ENCODE data around the gene CAMSAP2.
"Not testable (repeated sequence)": the region's sequence is repeated elsewhere in the genome, so short reads cannot be mapped to it uniquely, and the experiment has no call there.

Gene CAMSAP2

DNA sequence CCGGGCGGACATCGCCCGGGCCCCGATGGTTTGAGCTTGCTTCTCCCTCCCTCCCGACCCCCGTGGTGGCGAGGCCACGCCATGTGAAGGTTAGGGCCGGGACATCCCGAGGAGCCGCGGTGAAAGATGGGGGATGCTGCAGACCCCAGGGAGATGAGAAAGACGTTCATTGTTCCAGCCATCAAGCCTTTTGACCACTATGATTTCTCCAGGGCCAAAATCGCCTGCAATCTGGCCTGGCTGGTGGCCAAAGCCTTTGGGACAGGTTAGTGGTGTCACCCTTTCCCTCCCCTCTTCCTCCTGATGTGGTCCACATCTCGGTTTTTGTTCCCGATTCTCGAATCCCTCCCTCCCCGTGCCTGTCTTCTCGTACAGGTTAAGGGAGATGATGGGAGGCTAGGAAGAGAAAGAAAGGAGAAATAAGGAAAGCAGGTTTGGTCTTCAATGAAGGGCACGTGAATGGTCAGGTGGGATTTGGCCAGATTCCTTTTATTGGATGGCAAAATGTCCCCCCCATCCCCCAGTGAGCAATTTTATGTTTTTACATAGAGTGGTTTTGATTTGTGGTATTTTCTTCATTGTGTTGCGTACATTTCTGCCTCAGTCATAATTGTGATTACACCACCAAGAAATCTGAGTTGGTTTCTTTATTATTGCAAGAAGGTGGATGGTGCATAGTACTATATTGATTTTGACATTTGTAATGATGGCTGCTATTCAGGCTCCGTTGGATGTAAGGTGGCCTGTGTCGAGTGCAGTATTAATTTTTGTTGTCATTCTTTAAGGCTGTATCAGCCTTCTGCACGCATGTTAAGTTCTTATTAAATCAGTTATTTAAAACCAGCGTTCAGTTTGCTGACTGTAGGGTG lies 1.2 kb downstream of the CAMSAP2 start:
- no peak for DNase-seq (ENCODE audit: low read depth in 2 of 2)

DNA sequence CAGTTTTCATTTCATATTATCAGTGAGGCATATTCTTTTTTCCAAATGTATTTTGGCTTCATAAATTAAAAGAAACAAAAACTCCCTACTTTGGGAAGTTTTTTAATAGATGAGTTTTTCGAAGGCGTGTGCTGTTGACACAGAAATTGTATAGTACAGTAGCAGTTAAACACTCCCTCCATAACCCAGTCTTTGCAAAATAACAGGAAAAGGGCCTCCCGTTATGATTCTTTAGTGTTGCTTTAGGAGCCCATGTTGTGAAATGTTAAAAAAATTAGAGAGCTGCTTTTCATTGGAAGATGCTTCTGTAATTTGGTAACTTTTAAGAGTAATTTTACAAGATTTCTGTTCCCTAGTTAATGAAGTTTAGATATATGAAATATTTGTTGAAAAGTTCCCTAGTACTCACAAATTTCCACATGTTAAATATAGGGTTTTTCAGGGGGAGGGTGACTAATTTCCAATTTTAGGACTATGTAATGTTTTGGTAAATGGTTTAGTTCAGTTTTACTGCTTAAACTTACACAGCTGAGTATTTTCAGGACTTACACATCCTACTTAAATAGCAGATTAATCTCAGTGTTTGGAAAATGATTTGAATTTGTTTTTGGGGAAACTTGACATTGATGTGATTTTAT lies 2.0 kb downstream of the CAMSAP2 start:
- DNase-seq (ENCODE audit: low read depth in 2 of 2): no peak

DNA sequence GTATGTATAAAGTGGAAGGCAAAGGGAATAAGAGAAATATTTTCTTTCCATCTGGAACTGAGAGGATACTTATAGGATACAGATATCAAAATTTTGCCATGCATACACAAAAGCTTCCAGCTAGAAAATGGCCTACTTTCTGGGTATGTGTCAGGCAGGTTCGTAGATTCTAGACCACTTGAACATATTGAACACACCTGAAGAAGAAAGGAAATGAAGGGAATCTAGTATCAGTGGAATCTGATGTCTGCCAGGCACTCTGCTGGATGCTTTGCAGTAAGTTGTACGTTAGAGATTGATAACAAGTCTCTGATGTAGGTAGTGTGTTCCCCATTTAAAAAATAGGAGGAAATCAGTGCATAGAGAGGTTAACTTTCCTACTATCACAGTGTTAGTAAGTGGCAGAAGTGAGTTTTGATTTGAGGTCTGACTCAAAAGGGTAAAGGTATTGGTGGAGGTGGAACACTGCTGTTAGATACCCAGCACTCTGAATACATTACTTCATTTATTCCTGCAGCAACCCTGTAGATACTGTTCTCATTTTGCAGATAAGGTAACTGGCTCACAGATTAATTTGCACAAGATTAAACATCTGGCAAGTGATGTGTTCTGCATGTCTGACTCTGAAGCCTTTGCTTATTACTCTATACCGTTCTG lies 3.0 kb downstream of the CAMSAP2 start:
- no peak for DNase-seq (ENCODE audit: low read depth in 2 of 2)

GRCh38 chr1:200744143-200744542 lies 5.5 kb downstream of the CAMSAP2 start:
- DNase-seq (ENCODE audit: low read depth in 2 of 2): no peak

GRCh38 chr1:200749090-200749489 lies 10.4 kb downstream of the CAMSAP2 start:
- DNase-seq (ENCODE audit: low read depth in 2 of 2): no peak

DNA sequence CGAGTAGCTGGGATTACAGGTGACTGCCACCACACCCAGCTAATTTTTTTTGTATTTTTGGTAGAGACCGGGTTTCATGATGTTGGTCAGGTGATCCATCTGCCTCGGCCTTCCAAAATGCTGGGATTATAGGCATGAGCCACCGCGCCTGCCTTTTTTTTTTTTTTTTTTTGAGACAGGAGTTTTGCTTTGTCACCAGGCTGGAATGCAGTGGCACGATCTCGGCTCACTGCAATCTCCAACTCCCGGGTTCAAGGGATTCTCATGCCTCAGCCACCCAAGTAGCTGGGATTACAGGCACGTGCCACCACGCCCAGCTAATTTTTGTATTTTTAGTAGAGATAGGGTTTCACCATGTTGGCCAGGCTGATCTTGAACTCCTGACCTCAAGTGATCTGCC lies 12.1 kb downstream of the CAMSAP2 start:
- not testable (repeated sequence) for DNase-seq (ENCODE audit: low read depth in 2 of 2)

GRCh38 chr1:200751717-200752116 lies 13.0 kb downstream of the CAMSAP2 start:
- DNase-seq (ENCODE audit: low read depth in 2 of 2): peak in 1 of 2 donors; percentile 9

- no peak for DNase-seq (ENCODE audit: low read depth in 2 of 2)
Observed at GRCh38 chr1:200753650-200754198, 15.0 kb downstream of the CAMSAP2 start.

DNA sequence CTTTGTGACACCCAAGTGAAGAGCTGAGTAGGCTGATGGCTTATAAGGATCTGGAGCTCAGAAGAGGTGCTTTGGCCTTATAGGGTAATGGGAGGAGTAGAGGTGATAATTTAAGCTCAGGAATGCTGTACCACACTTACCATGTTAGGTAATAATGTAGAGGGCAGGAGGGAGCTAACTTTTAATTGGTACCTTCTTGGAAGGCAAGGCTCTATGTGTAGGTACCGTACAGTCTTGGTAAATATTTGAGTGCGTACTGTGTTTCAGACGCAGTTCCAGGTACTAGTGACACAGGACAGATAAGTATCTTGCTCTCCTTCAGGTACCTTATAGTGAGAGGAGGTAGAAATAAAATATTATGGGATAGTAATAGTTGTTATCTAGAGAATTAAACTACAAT lies 16.8 kb downstream of the CAMSAP2 start:
- no peak for DNase-seq (ENCODE audit: low read depth in 2 of 2)

- no peak for DNase-seq (ENCODE audit: low read depth in 2 of 2)
Observed at GRCh38 chr1:200762089-200762488, 23.4 kb downstream of the CAMSAP2 start.

DNA sequence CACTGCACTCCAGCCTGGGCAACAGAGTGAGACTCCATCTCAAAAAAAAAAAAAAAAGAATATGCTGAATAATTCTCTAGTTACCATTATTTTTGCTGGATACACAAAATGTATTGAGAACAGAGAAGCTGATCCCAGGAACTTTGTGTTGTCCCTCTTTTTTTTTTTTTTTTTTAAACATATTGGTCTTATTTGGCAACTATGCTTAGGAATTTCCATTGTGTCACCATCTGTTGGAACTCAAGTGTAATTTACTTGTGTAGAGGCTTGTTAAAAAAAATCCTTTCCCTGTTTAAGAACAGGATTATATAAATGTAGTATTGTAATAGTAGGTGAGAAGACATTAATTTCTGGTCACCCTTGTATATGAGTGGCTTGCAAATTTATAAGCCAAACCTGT lies 28.6 kb downstream of the CAMSAP2 start:
- DNase-seq (ENCODE audit: low read depth in 2 of 2): no peak

DNA sequence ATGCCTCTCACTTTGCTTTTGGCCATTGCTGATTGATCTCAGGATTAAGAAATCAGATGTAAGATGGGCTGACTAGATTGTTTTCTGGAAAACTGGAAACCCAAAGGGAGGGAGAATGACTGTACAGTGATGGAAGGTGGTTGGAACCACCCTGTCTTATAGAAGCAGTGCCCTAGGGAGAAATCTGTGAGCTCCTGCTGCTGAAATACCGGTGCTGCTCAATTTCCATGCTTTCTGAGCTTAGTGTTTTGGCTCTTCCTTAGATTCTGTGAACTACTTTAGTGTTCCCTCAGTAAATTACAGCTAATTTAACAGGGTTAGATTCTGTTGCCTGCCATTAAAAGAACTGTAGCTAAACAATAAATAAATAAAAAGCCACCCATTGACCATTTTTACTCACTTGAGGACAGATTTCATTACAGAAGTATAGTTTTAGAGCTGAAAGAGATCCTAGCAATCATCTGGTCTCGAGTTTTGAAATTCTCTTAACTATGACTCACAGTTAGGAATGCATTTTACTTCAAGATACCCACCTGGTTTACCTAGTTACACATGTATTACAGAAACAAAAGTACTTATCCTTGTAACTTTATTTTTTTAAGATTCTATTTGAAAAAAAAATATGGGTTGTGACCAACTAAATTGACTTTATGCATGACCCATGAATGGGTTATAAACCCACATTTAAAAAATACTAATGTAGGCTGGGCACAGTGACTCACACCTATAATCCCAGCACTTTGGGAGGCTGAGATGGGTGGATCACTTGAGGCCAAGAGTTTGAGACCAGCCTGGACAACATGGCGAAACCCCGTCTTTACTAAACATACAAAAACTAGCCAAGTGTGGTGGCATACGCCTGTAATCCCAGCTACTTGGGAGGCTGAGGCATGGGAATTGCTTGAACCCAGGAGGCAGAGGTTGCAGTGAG lies 33.2 kb downstream of the CAMSAP2 start:
- no peak for DNase-seq (ENCODE audit: low read depth in 2 of 2)

DNA sequence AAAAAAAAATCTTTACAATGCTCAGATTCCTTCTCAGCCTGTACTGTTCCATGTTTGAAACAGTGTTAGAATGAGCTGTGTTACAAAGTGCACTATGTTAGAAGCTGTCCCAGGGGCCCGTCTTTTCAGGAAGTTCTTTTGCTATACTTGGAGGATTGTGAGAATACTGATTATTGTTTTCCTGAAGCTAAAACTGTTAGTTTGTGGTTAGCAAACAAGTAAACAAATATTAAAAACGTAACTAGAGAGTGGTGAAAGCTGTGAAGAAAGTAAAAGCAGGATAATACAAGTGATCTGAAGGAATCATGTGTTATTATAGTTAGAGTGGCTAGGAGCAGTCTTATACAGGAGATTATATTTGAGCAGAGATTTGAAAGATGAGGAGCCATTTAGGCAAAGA lies 35.6 kb downstream of the CAMSAP2 start:
- no peak for DNase-seq (ENCODE audit: low read depth in 2 of 2)

GRCh38 chr1:200774735-200775444 lies 36.2 kb downstream of the CAMSAP2 start:
- no peak for DNase-seq (ENCODE audit: low read depth in 2 of 2)

DNA sequence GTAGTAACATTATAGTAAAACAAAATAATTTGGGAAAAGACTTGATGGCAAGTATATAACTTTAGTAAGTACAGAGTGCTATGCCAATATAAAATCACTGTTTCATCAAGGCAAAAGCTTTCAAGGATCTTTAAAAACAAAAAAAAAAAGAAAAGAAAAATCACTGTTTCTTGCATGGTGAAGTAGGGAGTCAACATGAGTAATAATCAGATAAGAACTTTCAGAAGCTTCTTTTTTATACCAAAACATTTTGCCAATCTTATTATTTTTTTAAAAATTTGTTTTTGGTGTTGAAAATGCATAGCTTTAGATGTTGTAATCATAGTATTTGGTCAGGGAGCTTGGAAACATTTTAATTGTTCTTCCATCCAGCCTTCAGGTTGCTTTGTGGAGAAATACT lies 37.2 kb downstream of the CAMSAP2 start:
- DNase-seq (ENCODE audit: low read depth in 2 of 2): no peak

DNA sequence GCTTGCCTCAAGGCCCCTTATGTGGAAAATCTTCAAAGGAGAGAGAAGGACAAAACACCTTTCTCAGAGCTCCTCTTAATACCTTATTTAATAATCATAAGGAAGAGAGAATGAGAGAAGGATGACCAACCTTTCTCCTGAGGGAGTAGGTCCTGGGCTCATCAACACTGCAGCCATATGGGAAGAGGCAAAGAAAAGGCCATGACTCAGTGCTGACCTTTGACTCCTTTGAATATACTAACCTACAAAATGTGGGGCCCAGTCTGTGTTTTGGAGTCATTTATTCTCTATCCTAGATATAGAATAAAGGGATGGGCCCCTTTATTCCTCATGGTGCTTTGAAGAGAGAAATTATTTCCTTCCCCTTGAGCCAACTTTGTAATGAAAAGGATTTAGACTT lies 38.3 kb downstream of the CAMSAP2 start:
- no peak for DNase-seq (ENCODE audit: low read depth in 2 of 2)

GRCh38 chr1:200778766-200779165 lies 40.1 kb downstream of the CAMSAP2 start:
- DNase-seq (ENCODE audit: low read depth in 2 of 2): no peak

GRCh38 chr1:200779326-200779725 lies 40.6 kb downstream of the CAMSAP2 start:
- DNase-seq (ENCODE audit: low read depth in 2 of 2): no peak

GRCh38 chr1:200780545-200781369 lies 42.1 kb downstream of the CAMSAP2 start:
- DNase-seq (ENCODE audit: low read depth in 2 of 2): no peak

- DNase-seq (ENCODE audit: low read depth in 2 of 2): no peak
Observed at GRCh38 chr1:200783926-200784325, 45.2 kb downstream of the CAMSAP2 start.
